HepG2 (cell line): ENCODE measurements around the gene BRD3. TPM values are rescaled to one million over a fixed set of nuclear protein-coding genes. Genes with fewer than 3 reads are reported as not detected.

Experiments used
- BORCS8-MEF2B ChIP-seq: sonication (generic); formaldehyde crosslinking; IDR thresholded peaks from 2 replicates; pipeline ENCODE4 v1.8.0; 2022; ENCODE audit warnings: mild to moderate bottlenecking, missing genetic modification reagents
- CBX5 ChIP-seq: sonication (generic); formaldehyde crosslinking; IDR thresholded peaks from 2 replicates; pipeline ENCODE4 v1.4.0; 2020; ENCODE audit warnings: missing genetic modification reagents, borderline replicate concordance
- CHD4 ChIP-seq: fragments of 200-600 bp; sonication (generic); IDR thresholded peaks from 2 replicates; pipeline ENCODE4 v1.7.0; 2017; ENCODE audit warnings: mild to moderate bottlenecking, low read length, borderline replicate concordance
- ELF1 ChIP-seq: sonication (generic); formaldehyde crosslinking; IDR thresholded peaks from 2 replicates; pipeline ENCODE4 v1.4.0; 2020; ENCODE audit warnings: missing genetic modification reagents
- FOXA3 ChIP-seq: IDR thresholded peaks from 2 replicates; pipeline ENCODE4 v1.6.1; 2016; ENCODE audit warnings: missing genetic modification reagents, missing compliant biosample characterization
- GFI1 ChIP-seq: sonication (generic); formaldehyde crosslinking; IDR thresholded peaks from 2 replicates; pipeline ENCODE4 v1.5.0; 2020; ENCODE audit warnings: missing genetic modification reagents, mild to moderate bottlenecking, borderline replicate concordance
- KAT7 ChIP-seq: IDR thresholded peaks from 2 replicates; pipeline ENCODE4 v1.6.1; 2018; ENCODE audit warnings: borderline replicate concordance, missing compliant biosample characterization
- KAT8 ChIP-seq: IDR thresholded peaks from 2 replicates; pipeline ENCODE4 v1.6.1; 2016; ENCODE audit warnings: missing genetic modification reagents, missing compliant biosample characterization
- KDM3A ChIP-seq: IDR thresholded peaks from 2 replicates; pipeline ENCODE4 v1.6.1; 2018; ENCODE audit warnings: low read depth, missing compliant biosample characterization
- KMT2B ChIP-seq: IDR thresholded peaks from 2 replicates; pipeline ENCODE4 v1.6.1; 2016; ENCODE audit warnings: missing genetic modification reagents, missing compliant biosample characterization
- NFYB ChIP-seq: sonication (generic); formaldehyde crosslinking; IDR thresholded peaks from 2 replicates; pipeline ENCODE4 v1.4.0; 2020; ENCODE audit warnings: missing genetic modification reagents
- NR2F6 ChIP-seq, 2 experiments: IDR thresholded peaks; 2 replicates each; pipeline ENCODE4 v1.6.1; 2016; ENCODE audit warnings: antibody characterized with exemption in 1 of 2, mild to moderate bottlenecking in 1 of 2
- PATZ1 ChIP-seq: sonication (generic); formaldehyde crosslinking; IDR thresholded peaks from 2 replicates; pipeline ENCODE4 v1.4.0; 2020; ENCODE audit warnings: missing genetic modification reagents
- SRY ChIP-seq: sonication (generic); formaldehyde crosslinking; IDR thresholded peaks from 2 replicates; pipeline ENCODE4 v1.8.0; 2022; ENCODE audit warnings: mild to moderate bottlenecking, missing genetic modification reagents
- STAG1 ChIP-seq: sonication (generic); formaldehyde crosslinking; IDR thresholded peaks from 2 replicates; pipeline ENCODE4 v1.4.0; 2020; ENCODE audit warnings: missing genetic modification reagents
- XRCC5 ChIP-seq: fragments of 200-400 bp; formaldehyde crosslinking; optimal IDR thresholded peaks from 2 replicates; pipeline ENCODE3; 2017; ENCODE audit warnings: mild to moderate bottlenecking, low read length
- ZBTB26 ChIP-seq: IDR thresholded peaks from 2 replicates; pipeline ENCODE4 v1.6.1; 2016; ENCODE audit warnings: missing compliant biosample characterization, missing genetic modification reagents, borderline replicate concordance
- ZBTB44 ChIP-seq: sonication (generic); formaldehyde crosslinking; IDR thresholded peaks from 2 replicates; pipeline ENCODE4 v1.4.0; 2020; ENCODE audit warnings: missing genetic modification reagents
- ZNF143 ChIP-seq: sonication (generic); formaldehyde crosslinking; IDR thresholded peaks from 2 replicates; pipeline ENCODE4 v1.4.0; 2020; ENCODE audit warnings: missing genetic modification reagents
- ZNF292 ChIP-seq: sonication (generic); formaldehyde crosslinking; IDR thresholded peaks from 2 replicates; pipeline ENCODE4 v1.8.1; 2022; ENCODE audit warnings: mild to moderate bottlenecking, low read depth, missing genetic modification reagents, borderline replicate concordance
- ZNF326 ChIP-seq: sonication (generic); formaldehyde crosslinking; IDR thresholded peaks from 2 replicates; pipeline ENCODE4 v1.4.0; 2020; ENCODE audit warnings: missing genetic modification reagents, borderline replicate concordance
- ZNF572 ChIP-seq: sonication (generic); formaldehyde crosslinking; IDR thresholded peaks from 2 replicates; pipeline ENCODE4 v1.5.1; 2020; ENCODE audit warnings: mild to moderate bottlenecking, missing genetic modification reagents
- ZNF737 ChIP-seq: sonication (generic); formaldehyde crosslinking; IDR thresholded peaks from 2 replicates; pipeline ENCODE4 v1.5.0; 2020; ENCODE audit warnings: missing genetic modification reagents, mild to moderate bottlenecking, borderline replicate concordance
- ZNF776 ChIP-seq: sonication (generic); formaldehyde crosslinking; IDR thresholded peaks from 2 replicates; pipeline ENCODE4 v1.4.0; 2020; ENCODE audit warnings: mild to moderate bottlenecking, missing genetic modification reagents
- ZNF788 ChIP-seq: sonication (generic); formaldehyde crosslinking; IDR thresholded peaks from 2 replicates; pipeline ENCODE4 v1.5.0; 2020; ENCODE audit warnings: mild to moderate bottlenecking, missing genetic modification reagents, borderline replicate concordance
- ZSCAN21 ChIP-seq: sonication (generic); formaldehyde crosslinking; IDR thresholded peaks from 2 replicates; pipeline ENCODE4 v1.8.0; 2022; ENCODE audit warnings: mild to moderate bottlenecking, missing genetic modification reagents, moderate library complexity, borderline replicate concordance
- polyA plus RNA-seq, 8 experiments: library from polyadenylated mRNA; depleted of rRNA in 3 of 8; stranded (reverse) in 7 of 8; unstranded in 1 of 8; fragments of >200 nt; fragmentation: Illumina TruSeq in 4 of 8; extraction: Trizol in 4 of 8; gene quantifications; 2 replicates each; pipeline versions ENCODE4 v1.2.1 to v1.2.3, GENCODE V29; 2011 to 2016; ENCODE audit warnings: low read depth in 4 of 8, missing spikeins in 1 of 8, mixed read lengths in 1 of 8; ENCODE audit not compliant: insufficient read depth in 1 of 8
- total RNA-seq, 5 experiments: library from RNA; depleted of rRNA; stranded (reverse); fragments of >200 nt; fragmentation: Illumina TruSeq; extraction: Trizol; gene quantifications; 2 replicates each; pipeline ENCODE4 v1.2.3, GENCODE V29; 2016; ENCODE audit warnings: low read depth in 1 of 5

BRD3 gene
- total and polyA plus RNA-seq, 2 of the 13 experiments (the other 11 are each of a cell fraction or from before 2014, with no cell fraction given): 5.9 to 12.9 TPM

GRCh38 chr9:133994353-133995011, 73.3 kb downstream of the BRD3 start (continued):
- TF ChIP-seq ZBTB44 (CRISPR knock-in tag) (no peak), ZBTB26 (CRISPR knock-in tag) (0 out of 2 replicates have a peak, but pooled peaks have one; percentile 48), ZNF326 (peak; percentile 85), NR2F6 (IDR thresholded peaks at IDR 0.05) (no peak), NR2F6 (CRISPR knock-in tag; IDR thresholded peaks at IDR 0.05) (peak; percentile 49; the same call in 1 of the 2 replicates), XRCC5 (peak; percentile 42), BORCS8-MEF2B (CRISPR knock-in tag) (peak; percentile 68; the same call in 1 of the 2 replicates), CBX5 (CRISPR knock-in tag) (peak; percentile 23; the same call in 1 of the 2 replicates), GFI1 (0 out of 2 replicates have a peak, but pooled peaks have one; percentile 16), FOXA3 (CRISPR knock-in tag) (peak; percentile 36; the same call in 1 of the 2 replicates), KAT7 (CRISPR knock-in tag) (no peak; the same call in 1 of the 2 replicates), ZSCAN21 (CRISPR knock-in tag) (0 out of 2 replicates have a peak, but pooled peaks have one; percentile 23), ZNF776 (CRISPR knock-in tag) (no peak), NFYB (no peak), STAG1 (CRISPR knock-in tag) (peak; percentile 100), SRY (CRISPR knock-in tag) (peak; percentile 79; the same call in 1 of the 2 replicates), PATZ1 (peak; percentile 68), KMT2B (CRISPR knock-in tag) (peak; percentile 37; the same call in 1 of the 2 replicates), ZNF143 (0 out of 2 replicates have a peak, but pooled peaks have one; percentile 19), CHD4 (0 out of 2 replicates have a peak, but pooled peaks have one; percentile 21), ZNF292 (CRISPR knock-in tag) (no peak), ZNF788 (0 out of 2 replicates have a peak, but pooled peaks have one; percentile 53), ZNF572 (peak; percentile 67; the same call in 1 of the 2 replicates), ELF1 (0 out of 2 replicates have a peak, but pooled peaks have one; percentile 14), ZNF737 (CRISPR knock-in tag) (no peak), KDM3A (0 out of 2 replicates have a peak, but pooled peaks have one; percentile 78), KAT8 (CRISPR knock-in tag) (0 out of 2 replicates have a peak, but pooled peaks have one; percentile 18)
